HFF-Myc (cell line): ENCODE measurements around the gene NEK1.
"Not testable (repeated sequence)": the region's sequence is repeated elsewhere in the genome, so short reads cannot be mapped to it uniquely, and the experiment has no call there.

Source experiments
- DNase-seq: peaks from one replicate; pipeline ENCODE4 v3.0.0-alpha.2; 2011; ENCODE audit warnings: low read depth; ENCODE audit errors: extremely low read depth
- H3K4me3 ChIP-seq: replicated peaks from 2 replicates; pipeline ENCODE4 v1.5.1; 2011; ENCODE audit warnings: low read depth, mild to moderate bottlenecking, control low read depth, low read length
- CTCF ChIP-seq: IDR thresholded peaks from 2 replicates; pipeline ENCODE4 v1.5.1; 2012; ENCODE audit warnings: mild to moderate bottlenecking, low read depth, low read length, control low read depth; ENCODE audit errors: missing control alignments

Gene NEK1

GRCh38 chr4:169626331-169627282 lies 14.2 kb upstream of the NEK1 start:
- no peak for DNase-seq
- no peak for TF ChIP-seq CTCF
- H3K4me3 ChIP-seq: no peak overlapping the region

- DNase-seq: no peak
- H3K4me3 ChIP-seq: no peak overlapping the region
- no peak for TF ChIP-seq CTCF
Observed at GRCh38 chr4:169625886-169626285, 13.5 kb upstream of the NEK1 start.

GRCh38 chr4:169624012-169624411 lies 11.6 kb upstream of the NEK1 start:
- H3K4me3 ChIP-seq, DNase-seq: not testable (repeated sequence)

- H3K4me3 ChIP-seq: peak overlapping the region; percentile 79
- no peak for TF ChIP-seq CTCF
- no peak for DNase-seq
Observed at GRCh38 chr4:169622566-169622965, 10.2 kb upstream of the NEK1 start.

GRCh38 chr4:169621731-169622492 lies 9.5 kb upstream of the NEK1 start:
- peak overlapping the region; percentile 79 for H3K4me3 ChIP-seq
- TF ChIP-seq CTCF: no peak
- no peak for DNase-seq

GRCh38 chr4:169620880-169621248 lies 8.5 kb upstream of the NEK1 start:
- H3K4me3 ChIP-seq: peak overlapping the region; percentile 79
- no peak for DNase-seq
- no peak for TF ChIP-seq CTCF

GRCh38 chr4:169619958-169620879 lies 7.8 kb upstream of the NEK1 start, which contains the start of gene CLCN3:
TSS of gene CLCN3 (plus strand) at chr4:169620578. CDS start at chr4:169635929, 15,351 bp downstream.
- DNase-seq: no peak
- no peak for TF ChIP-seq CTCF
- H3K4me3 ChIP-seq: peak within 1 kb of the TSS; percentile 79
